Endothelial cell of umbilical vein (primary cell): ENCODE measurements around the gene EPX. TPM values are rescaled to one million over a fixed set of nuclear protein-coding genes. Genes with fewer than 3 reads are reported as not detected.

Experiments
- BruUV-seq: library from RNA; stranded (reverse); fragments of 400-500 nt; replicated peaks from 2 replicates; lab custom pipeline; 2021; lab: Mats Ljungman, UMichigan
- CTCF ChIA-PET: fragments of 300-600, 350-600 bp; sonication (Branson Sonifier 250); formaldehyde crosslinking; loops from one replicate; lab custom pipeline; 2021; ENCODE audit warnings: antibody characterized with exemption, inconsistent platforms; lab: Charles Lee
- POLR2A ChIA-PET: fragments of 300-600, 350-600 bp; sonication (Branson Sonifier 250); formaldehyde crosslinking; loops from one replicate; lab custom pipeline; 2021; ENCODE audit warnings: antibody characterized with exemption, inconsistent platforms; lab: Charles Lee
- DNase-seq: peaks from one replicate; pipeline ENCODE4 v3.0.0-alpha.2; 2011; ENCODE audit warnings: low read depth, low spot score
- FAIRE-seq: peaks from 2 replicates; lab custom pipeline; 2011; peaks lifted over from hg19 to GRCh38; lab: Jason Lieb, UNC
- H2AFZ ChIP-seq: 2 replicates; pipeline ENCODE4 v1.6.0; 2012; ENCODE audit warnings: low read depth, low read length, control low read depth, inconsistent platforms
- H3K27ac ChIP-seq: 2 replicates; pipeline ENCODE4 v1.5.1; 2011; ENCODE audit warnings: low read depth, mild to moderate bottlenecking, control low read depth, low read length, moderate library complexity; ENCODE audit not compliant: insufficient read depth
- H3K27me3 ChIP-seq, 2 experiments: 2 replicates each; pipeline versions ENCODE4 v1.6.0 to v1.6.1; 2011; ENCODE audit warnings: low read length in 2 of 2, mixed read lengths in 1 of 2; ENCODE audit not compliant: control insufficient read depth in 2 of 2, insufficient read depth in 2 of 2
- H3K36me3 ChIP-seq, 2 experiments: 2 replicates in 1 of 2; 3 replicates in 1 of 2; pipeline ENCODE4 v1.5.1; 2011; ENCODE audit warnings: low read length in 2 of 2, mild to moderate bottlenecking in 1 of 2, moderate library complexity in 1 of 2; ENCODE audit not compliant: control insufficient read depth in 2 of 2, insufficient read depth in 2 of 2; ENCODE audit errors: extremely low read depth in 1 of 2
- H3K4me1 ChIP-seq: 3 replicates; pipeline ENCODE4 v1.5.1; 2011; ENCODE audit warnings: mild to moderate bottlenecking, low read length; ENCODE audit not compliant: control insufficient read depth, insufficient read depth; ENCODE audit errors: extremely low read depth
- H3K4me2 ChIP-seq: 2 replicates; pipeline ENCODE4 v1.6.1; 2011; ENCODE audit warnings: low read length, control low read depth, mixed read lengths; ENCODE audit not compliant: insufficient read depth
- H3K4me3 ChIP-seq, 3 experiments: fragments of 200-600 bp in 1 of 3; sonication (generic), shearing (Covaris generic) in 1 of 3; replicated peaks in 1 of 3; 2 replicates each; pipeline ENCODE4 v1.5.1; 2011 to 2016; ENCODE audit warnings: control low read depth in 3 of 3, low read length in 3 of 3, mild to moderate bottlenecking in 2 of 3, inconsistent platforms in 1 of 3, low read depth in 1 of 3, moderate library complexity in 1 of 3; ENCODE audit not compliant: insufficient read depth in 1 of 3
- H3K79me2 ChIP-seq: 2 replicates; pipeline ENCODE4 v1.6.0; 2012; ENCODE audit warnings: low read length, inconsistent platforms; ENCODE audit not compliant: control insufficient read depth, insufficient read depth
- H3K9ac ChIP-seq: replicated peaks from 2 replicates; pipeline ENCODE3; 2011; ENCODE audit warnings: low read length, control low read depth; ENCODE audit not compliant: insufficient read depth; ENCODE audit errors: extremely low read depth
- H3K9me1 ChIP-seq: replicated peaks from 3 replicates; pipeline ENCODE4 v1.6.0; 2011; ENCODE audit warnings: mild to moderate bottlenecking, low read length; ENCODE audit not compliant: control insufficient read depth, insufficient read depth; ENCODE audit errors: extremely low read depth
- H3K9me3 ChIP-seq: replicated peaks from 2 replicates; pipeline ENCODE4 v1.5.1; 2012; ENCODE audit warnings: low read length, inconsistent platforms; ENCODE audit not compliant: control insufficient read depth, insufficient read depth
- H4K20me1 ChIP-seq: replicated peaks from 2 replicates; pipeline ENCODE3; 2011; ENCODE audit warnings: mild to moderate bottlenecking, low read length; ENCODE audit not compliant: control insufficient read depth, insufficient read depth; ENCODE audit errors: extremely low read depth
- CTCF ChIP-seq, 2 donors: IDR thresholded peaks; 1 replicate in 1 of 2; 2 replicates in 1 of 2; pipeline ENCODE4 v1.5.1; 2011; ENCODE audit warnings: low read length in 2 of 2, mild to moderate bottlenecking in 2 of 2, moderate library complexity in 2 of 2, control low read depth in 1 of 2, inconsistent platforms in 1 of 2, low read depth in 1 of 2; ENCODE audit not compliant: insufficient read depth in 1 of 2; ENCODE audit errors: extremely low read depth in 1 of 2
- EZH2 ChIP-seq: IDR thresholded peaks from 2 replicates; pipeline ENCODE4 v1.6.1; 2012; ENCODE audit warnings: borderline replicate concordance, low read depth, mild to moderate bottlenecking, moderate library complexity, low read length, inconsistent platforms; ENCODE audit not compliant: severe bottlenecking
- FOS ChIP-seq: IDR thresholded peaks from 2 replicates; pipeline ENCODE4 v1.6.1; 2011; ENCODE audit warnings: mild to moderate bottlenecking, low read length, moderate library complexity, borderline replicate concordance; ENCODE audit not compliant: insufficient read depth
- GATA2 ChIP-seq: IDR thresholded peaks from 2 replicates; pipeline ENCODE4 v1.7.0; 2011; ENCODE audit warnings: low read depth, mild to moderate bottlenecking, moderate library complexity, mixed read lengths, low read length; ENCODE audit not compliant: insufficient read length, insufficient read depth
- JUN ChIP-seq: IDR thresholded peaks from 2 replicates; pipeline ENCODE4 v1.6.1; 2011; ENCODE audit warnings: borderline replicate concordance, low read depth; ENCODE audit not compliant: insufficient read length, insufficient read depth
- MAX ChIP-seq: IDR thresholded peaks from 2 replicates; pipeline ENCODE4 v1.6.1; 2011; ENCODE audit not compliant: insufficient read depth, insufficient read length
- MYC ChIP-seq: IDR thresholded peaks from one replicate; pipeline ENCODE4 v1.6.1; 2011; ENCODE audit warnings: mild to moderate bottlenecking, low read depth, low read length
- POLR2A ChIP-seq: IDR thresholded peaks from 2 replicates; pipeline ENCODE4 v1.6.1; 2012; ENCODE audit warnings: low read depth, mild to moderate bottlenecking, control low read depth, low read length
- POLR2AphosphoS5 ChIP-seq: IDR thresholded peaks from 2 replicates; pipeline ENCODE4 v1.6.1; 2012; ENCODE audit warnings: low read depth, mild to moderate bottlenecking, control low read depth, low read length, moderate library complexity; ENCODE audit not compliant: insufficient read depth
- dilution Hi-C: fragments of 300-500 bp; cut with MboI; formaldehyde crosslinking; loops from one replicate; pipeline ENCODE4 v1.15.0; 2019; ENCODE audit warnings: low sequenced_read_pairs; ENCODE audit not compliant: extremely low pct_ligation_motif_present
- intact Hi-C: fragments of 100-400 bp; cut with micrococcal nuclease; formaldehyde crosslinking; loops from one replicate; pipeline ENCODE4 v1.10.0; 2022
- polyA plus RNA-seq, 4 experiments: library from polyadenylated mRNA; depleted of rRNA in 3 of 4; stranded (reverse) in 3 of 4; unstranded in 1 of 4; fragments of >200 nt; gene quantifications; 2 replicates each; pipeline versions ENCODE4 v1.2.1 to v1.2.3, GENCODE V29; 2011 to 2012; ENCODE audit warnings: missing spikeins in 1 of 4
- total RNA-seq: library from RNA; stranded (reverse); gene quantifications from 2 replicates; pipeline ENCODE4 v1.2.3, GENCODE V29; 2021

Gene EPX
- total and polyA plus RNA-seq, 2 donors (not counting 3 experiments of a cell fraction or from before 2014, with no cell fraction given) = not detected

- DNase-seq (no peak), FAIRE-seq (no peak)
- H3K9me3 ChIP-seq = no peaks in the 10 kb centered on the region
- TF ChIP-seq JUN = no peak
- TF ChIP-seq MAX = no peak
- TF ChIP-seq MYC = no peak
- TF ChIP-seq POLR2A = no peak
- TF ChIP-seq EZH2 = no peak
- TF ChIP-seq FOS = no peak
- TF ChIP-seq CTCF (IDR thresholded peaks at IDR 0.05; ENCODE audit: extremely low read depth in 1 of 2, insufficient read depth in 1 of 2, low read depth in 1 of 2, low read length in 2 of 2) = no peak
- no peak for TF ChIP-seq GATA2
- no peak for TF ChIP-seq POLR2AphosphoS5
- no peaks in the 10 kb centered on the region for H3K79me2 ChIP-seq
- ChIA-PET POLR2A (no interaction called here), CTCF (interaction anchor here (1.1 to 1.3 kb wide), 2 partner anchors 28 to 57 kb away, joined by 3 to 4 read pairs; partner anchors contain the start of gene MKS1)
- no peak overlapping the region for H2AFZ ChIP-seq
- H3K4me1 ChIP-seq = no peaks in the 10 kb centered on the region
- no peak overlapping the region for H3K4me2 ChIP-seq
- no peak overlapping the region for H3K9ac ChIP-seq
- dilution Hi-C loops (no loop called here), intact Hi-C loops (loop anchor here (1.0 to 5.0 kb wide), 2 partner anchors 34 to 44 kb away; partner anchors contain the start of gene MPO)
- no TSS peak for BruUV-seq
- peaks cover 26 to 43% of the 10 kb centered on the region in 2 experiments for H3K27me3 ChIP-seq
- no peaks in the 10 kb centered on the region for H3K9me1 ChIP-seq
- H3K4me3 ChIP-seq = no peak overlapping the region
- no peaks in the 10 kb centered on the region for H4K20me1 ChIP-seq
- H3K27ac ChIP-seq = no peak overlapping the region
- H3K36me3 ChIP-seq = no peaks in the 10 kb centered on the region
Measured at GRCh38 chr17:58246781-58247180, 54.3 kb downstream of the EPX start.
